PC-3 (cell line): Measurements from ENCODE around the gene MAST2. TPM values are rescaled to one million over a fixed set of nuclear protein-coding genes. Genes with fewer than 3 reads are reported as not detected.

Experiments
- ATAC-seq: fragments of 200-7000 bp; cut with Tn5 transposase; 2 replicates; pipeline ENCODE4 v1.9.1; 2020; ENCODE audit warnings: mild to moderate bottlenecking, moderate library complexity
- BruUV-seq: library from RNA; stranded (reverse); fragments of 400-500 nt; replicated peaks from 2 replicates; lab custom pipeline; 2021; lab: Mats Ljungman, UMichigan
- CTCF ChIA-PET: fragments of 300-600 bp; sonication (Branson Sonifier 250); formaldehyde crosslinking; loops from one replicate; lab custom pipeline; 2022; ENCODE audit warnings: antibody characterized with exemption; lab: Charles Lee
- POLR2A ChIA-PET: fragments of 300-600 bp; sonication (Branson Sonifier 250); formaldehyde crosslinking; loops from one replicate; lab custom pipeline; 2022; ENCODE audit warnings: antibody characterized with exemption; ENCODE audit not compliant: unreplicated experiment; lab: Charles Lee
- DNase-seq: peaks from one replicate; pipeline ENCODE4 v3.0.0-alpha.2; 2015
- H2AFZ ChIP-seq: fragments of 300-600 bp; sonication (generic); 2 replicates; pipeline ENCODE4 v1.6.0; 2016; ENCODE audit warnings: antibody characterized with exemption, low read length
- H3F3A ChIP-seq: fragments of 300-600 bp; sonication (generic); one replicate; pipeline ENCODE4 v1.6.0; 2017; ENCODE audit warnings: antibody characterized with exemption, low read length, control low read depth, mild to moderate bottlenecking; ENCODE audit not compliant: unreplicated experiment
- H3K27ac ChIP-seq: fragments of 300-600 bp; sonication (generic); 2 replicates; pipeline ENCODE4 v1.5.1; 2016; ENCODE audit warnings: mild to moderate bottlenecking, low read length
- H3K27me3 ChIP-seq: fragments of 300-600 bp; sonication (generic); 2 replicates; pipeline ENCODE4 v1.6.1; 2016; ENCODE audit warnings: low read length, mixed read lengths
- H3K36me3 ChIP-seq: fragments of 300-600 bp; sonication (generic); 2 replicates; pipeline ENCODE4 v1.6.1; 2016; ENCODE audit warnings: low read depth, mixed run types, low read length, mixed read lengths
- H3K4me1 ChIP-seq: fragments of 300-600 bp; sonication (generic); 2 replicates; pipeline ENCODE4 v1.5.1; 2016; ENCODE audit warnings: low read length; ENCODE audit not compliant: insufficient read depth
- H3K4me2 ChIP-seq: fragments of 300-600 bp; sonication (generic); 2 replicates; pipeline ENCODE4 v1.6.0; 2016; ENCODE audit warnings: low read length
- H3K4me3 ChIP-seq: fragments of 300-600 bp; sonication (generic); 2 replicates; pipeline ENCODE4 v1.5.1; 2016; ENCODE audit warnings: mild to moderate bottlenecking, low read length, mixed read lengths
- H3K79me2 ChIP-seq: fragments of 300-600 bp; sonication (generic); 2 replicates; pipeline ENCODE4 v1.6.1; 2017; ENCODE audit warnings: low read length, mixed read lengths
- H3K9ac ChIP-seq: fragments of 300-600 bp; sonication (generic); 2 replicates; pipeline ENCODE4 v1.6.0; 2016; ENCODE audit warnings: mild to moderate bottlenecking, low read length
- H3K9me2 ChIP-seq: fragments of 300-600 bp; sonication (generic); replicated peaks from 2 replicates; pipeline ENCODE4 v1.6.1; 2016; ENCODE audit warnings: mixed run types, low read length, mixed read lengths
- H3K9me3 ChIP-seq: fragments of 300-600 bp; sonication (generic); 2 replicates; pipeline ENCODE4 v1.6.1; 2016; ENCODE audit warnings: low read length, mixed read lengths
- H4K20me1 ChIP-seq: fragments of 300-600 bp; sonication (generic); 2 replicates; pipeline ENCODE4 v1.6.1; 2016; ENCODE audit warnings: low read length, mixed read lengths
- EZH2 ChIP-seq: fragments of 300-600 bp; sonication (generic); IDR thresholded peaks from one replicate; pipeline ENCODE4 v1.6.1; 2017; ENCODE audit warnings: antibody characterized with exemption, mild to moderate bottlenecking, low read length; ENCODE audit not compliant: unreplicated experiment
- EZH2phosphoT487 ChIP-seq: fragments of 300-600 bp; sonication (generic); IDR thresholded peaks from 2 replicates; pipeline ENCODE4 v1.6.1; 2018; ENCODE audit warnings: mild to moderate bottlenecking, antibody characterized with exemption, low read length, borderline replicate concordance
- intact Hi-C: fragments of 100-400 bp; cut with micrococcal nuclease; formaldehyde crosslinking; loops from 2 replicates; pipeline ENCODE4 v1.9.0; 2023
- total RNA-seq: library from RNA; depleted of rRNA; stranded (reverse); fragments of >200 nt; gene quantifications from 2 replicates; pipeline ENCODE4 v1.2.3, GENCODE V29; 2014
- TF ChIP-seq, protein P1 (sequence below): fragments of 300-600 bp; sonication (generic); conservative IDR thresholded peaks from 2 replicates; pipeline ENCODE4 v1.5.1; 2017; ENCODE audit warnings: antibody characterized with exemption, low read depth, mild to moderate bottlenecking, low read length

Gene MAST2
- total RNA-seq, 1 experiment from 2014 or later = 29.3 TPM

DNA sequence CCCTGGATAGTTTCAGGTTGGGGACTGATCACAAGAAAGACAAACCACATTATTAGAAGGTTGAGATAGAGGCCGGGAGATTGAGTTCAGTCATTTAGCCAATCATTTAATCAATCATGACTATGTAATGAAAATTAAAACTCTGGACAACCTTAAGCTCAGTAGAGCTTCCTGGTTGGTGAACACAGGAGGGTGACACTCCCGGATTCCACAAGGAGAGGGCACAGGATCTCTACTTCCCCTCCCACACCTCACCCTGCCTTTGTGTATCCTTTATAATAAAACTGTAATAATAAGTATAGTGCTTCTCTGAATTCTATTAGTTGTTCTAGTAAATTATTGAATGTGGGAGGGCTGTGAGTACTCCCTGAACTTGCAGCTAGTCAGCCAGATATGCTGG, 178.9 kb downstream of the MAST2 start:
- H3K79me2 ChIP-seq = no peaks in the 10 kb centered on the region
- no peaks in the 10 kb centered on the region for H4K20me1 ChIP-seq
- H3K4me1 ChIP-seq = peaks cover 11% of the 10 kb centered on the region; the same call in 1 of the 2 replicates
- TF ChIP-seq EZH2phosphoT487 (no peak), EZH2 (no peak)
- TF ChIP-seq, protein P1, sequence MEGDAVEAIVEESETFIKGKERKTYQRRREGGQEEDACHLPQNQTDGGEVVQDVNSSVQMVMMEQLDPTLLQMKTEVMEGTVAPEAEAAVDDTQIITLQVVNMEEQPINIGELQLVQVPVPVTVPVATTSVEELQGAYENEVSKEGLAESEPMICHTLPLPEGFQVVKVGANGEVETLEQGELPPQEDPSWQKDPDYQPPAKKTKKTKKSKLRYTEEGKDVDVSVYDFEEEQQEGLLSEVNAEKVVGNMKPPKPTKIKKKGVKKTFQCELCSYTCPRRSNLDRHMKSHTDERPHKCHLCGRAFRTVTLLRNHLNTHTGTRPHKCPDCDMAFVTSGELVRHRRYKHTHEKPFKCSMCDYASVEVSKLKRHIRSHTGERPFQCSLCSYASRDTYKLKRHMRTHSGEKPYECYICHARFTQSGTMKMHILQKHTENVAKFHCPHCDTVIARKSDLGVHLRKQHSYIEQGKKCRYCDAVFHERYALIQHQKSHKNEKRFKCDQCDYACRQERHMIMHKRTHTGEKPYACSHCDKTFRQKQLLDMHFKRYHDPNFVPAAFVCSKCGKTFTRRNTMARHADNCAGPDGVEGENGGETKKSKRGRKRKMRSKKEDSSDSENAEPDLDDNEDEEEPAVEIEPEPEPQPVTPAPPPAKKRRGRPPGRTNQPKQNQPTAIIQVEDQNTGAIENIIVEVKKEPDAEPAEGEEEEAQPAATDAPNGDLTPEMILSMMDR = no peak
- intact Hi-C loops = no loop called here
- no peaks in the 10 kb centered on the region for H3K27me3 ChIP-seq
- H3K9me3 ChIP-seq = no peaks in the 10 kb centered on the region
- ChIA-PET POLR2A (no interaction called here), CTCF (no interaction called here)
- no TSS peak for BruUV-seq
- H3K4me2 ChIP-seq = no peak overlapping the region
- H2AFZ ChIP-seq = no peak overlapping the region
- H3K9me2 ChIP-seq = no peaks in the 10 kb centered on the region
- ATAC-seq (no peak; the same call in 1 of the 2 replicates), DNase-seq (no peak)
- no peak overlapping the region for H3K9ac ChIP-seq
- 0 out of 2 replicates have a peak, but pooled peaks cover 7% of the 10 kb centered on the region for H3K36me3 ChIP-seq
- no peak overlapping the region for H3K4me3 ChIP-seq
- H3K27ac ChIP-seq = no peak overlapping the region
- no peaks in the 10 kb centered on the region for H3F3A ChIP-seq

DNA sequence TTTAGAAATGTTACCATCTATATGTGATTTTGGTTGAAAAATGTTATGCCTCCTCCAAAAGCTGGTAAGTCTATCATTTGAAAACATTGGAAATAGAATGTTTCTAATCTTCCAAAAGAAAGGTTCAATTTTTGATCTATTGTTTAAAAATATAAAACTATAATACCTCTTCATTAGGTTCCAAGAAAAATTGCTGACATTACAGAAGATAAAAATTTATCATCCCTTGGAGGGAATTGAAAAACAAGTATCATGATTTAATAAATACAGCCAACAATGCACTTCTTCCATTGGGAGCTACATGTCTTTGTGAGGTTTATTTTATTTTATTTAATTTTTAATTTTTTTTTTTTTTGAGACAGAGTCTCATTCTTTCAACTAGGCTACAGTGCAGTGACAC, 180.6 kb downstream of the MAST2 start:
- no peaks in the 10 kb centered on the region for H3F3A ChIP-seq
- H3K9me3 ChIP-seq = no peaks in the 10 kb centered on the region
- no peaks in the 10 kb centered on the region for H3K9me2 ChIP-seq
- no peak for ATAC-seq
- H3K36me3 ChIP-seq = 0 out of 2 replicates have a peak, but pooled peaks cover 7% of the 10 kb centered on the region
- no peaks in the 10 kb centered on the region for H3K79me2 ChIP-seq
- no peaks in the 10 kb centered on the region for H3K27me3 ChIP-seq
- no peaks in the 10 kb centered on the region for H4K20me1 ChIP-seq
- H3K27ac ChIP-seq = no peak overlapping the region
- H2AFZ ChIP-seq = no peak overlapping the region
- no peak overlapping the region for H3K9ac ChIP-seq
- H3K4me2 ChIP-seq = no peak overlapping the region
- POLR2A ChIA-PET = no interaction called here
- no peak for DNase-seq
- no peak overlapping the region for H3K4me3 ChIP-seq
- peaks cover 11% of the 10 kb centered on the region; the same call in 1 of the 2 replicates for H3K4me1 ChIP-seq
- BruUV-seq = no TSS peak
- CTCF ChIA-PET = interaction anchor here (0.6 kb wide), 1 partner anchor 11 kb away, joined by 4 read pairs; no protein-coding TSS in a partner anchor
- intact Hi-C loops = no loop called here
- no peak for TF ChIP-seq EZH2phosphoT487
- TF ChIP-seq EZH2 = no peak
- TF ChIP-seq, protein P1 = no peak

DNA sequence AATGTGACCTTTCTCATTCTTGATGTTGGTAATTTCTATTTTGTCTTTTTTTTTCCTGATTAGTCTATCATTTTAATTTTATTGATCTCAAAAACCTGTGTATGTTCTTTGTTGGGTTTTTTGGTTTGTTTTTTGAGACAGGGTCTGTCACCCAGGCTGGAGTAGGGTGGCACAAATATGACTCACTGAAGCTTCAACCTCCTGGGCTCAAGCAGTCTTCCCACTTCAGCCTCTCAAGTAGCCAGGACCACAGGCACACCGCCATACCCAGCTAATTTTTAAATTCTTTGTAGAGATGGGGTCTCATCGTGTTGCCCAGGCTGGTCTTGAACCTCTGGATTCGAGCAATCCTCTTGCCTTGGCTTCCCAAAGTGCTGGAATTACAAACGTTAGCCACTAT, 183.8 kb downstream of the MAST2 start:
- H3K36me3 ChIP-seq = no peaks in the 10 kb centered on the region
- H4K20me1 ChIP-seq = no peaks in the 10 kb centered on the region
- no peak overlapping the region for H3K9ac ChIP-seq
- ChIA-PET POLR2A (no interaction called here), CTCF (no interaction called here)
- no peaks in the 10 kb centered on the region for H3K79me2 ChIP-seq
- no peaks in the 10 kb centered on the region for H3K9me2 ChIP-seq
- no peaks in the 10 kb centered on the region for H3K9me3 ChIP-seq
- no peaks in the 10 kb centered on the region for H3F3A ChIP-seq
- intact Hi-C loops = no loop called here
- no peak for ATAC-seq
- DNase-seq = no peak
- H3K4me3 ChIP-seq = no peak overlapping the region
- H3K4me2 ChIP-seq = no peak overlapping the region
- BruUV-seq = no TSS peak
- no peak overlapping the region for H2AFZ ChIP-seq
- H3K4me1 ChIP-seq = 0 out of 2 replicates have a peak, but pooled peaks cover 5% of the 10 kb centered on the region
- TF ChIP-seq EZH2 = no peak
- TF ChIP-seq, protein P1 = no peak
- TF ChIP-seq EZH2phosphoT487 = no peak
- no peak overlapping the region for H3K27ac ChIP-seq
- H3K27me3 ChIP-seq = no peaks in the 10 kb centered on the region
